SW480 (cell line): ENCODE results near the gene KRT6B.
A peak's percentile ranks its signal among the peaks of the same experiment; 100 is the strongest.

ENCODE experiments used
- DNase-seq: peaks from one replicate; pipeline ENCODE4 v3.0.0-alpha.2; 2016; ENCODE audit warnings: low spot score

Gene KRT6B

GRCh38 chr12:52436000-52436827 lies 15.7 kb downstream of the KRT6B start:
- DNase-seq: no peak

GRCh38 chr12:52435659-52435999 lies 16.3 kb downstream of the KRT6B start:
- no peak for DNase-seq

- DNase-seq: no peak
These were observed 17.0 kb downstream of the KRT6B start for GRCh38 chr12:52434760-52435530.

GRCh38 chr12:52434081-52434733 lies 17.7 kb downstream of the KRT6B start, which contains the start of gene KRT75:
Gene KRT75, minus strand, starts transcription at chr12:52434371. Its CDS starts 67 bp downstream, at chr12:52434304.
- DNase-seq: peak; percentile 43

- no peak for DNase-seq
These were observed 18.4 kb downstream of the KRT6B start for GRCh38 chr12:52433501-52434080.

GRCh38 chr12:52432559-52433207 lies 19.3 kb downstream of the KRT6B start:
- no peak for DNase-seq

GRCh38 chr12:52428121-52428520 lies 23.8 kb downstream of the KRT6B start:
- no peak for DNase-seq

GRCh38 chr12:52427083-52427482 lies 24.9 kb downstream of the KRT6B start:
- no peak for DNase-seq

- no peak for DNase-seq
These were observed 25.9 kb downstream of the KRT6B start for GRCh38 chr12:52426034-52426433.

- no peak for DNase-seq
These were observed 26.5 kb downstream of the KRT6B start for GRCh38 chr12:52425466-52425865.

GRCh38 chr12:52423661-52424500 lies 28.1 kb downstream of the KRT6B start:
- DNase-seq: peak; percentile 31

- no peak for DNase-seq
These were observed 28.9 kb downstream of the KRT6B start for GRCh38 chr12:52423035-52423434.

GRCh38 chr12:52419656-52420055 lies 32.3 kb downstream of the KRT6B start:
- peak; percentile 38 for DNase-seq

GRCh38 chr12:52418576-52419110 lies 33.3 kb downstream of the KRT6B start:
- no peak for DNase-seq

GRCh38 chr12:52417740-52418139 lies 34.2 kb downstream of the KRT6B start:
- DNase-seq: no peak

- no peak for DNase-seq
These were observed 35.2 kb downstream of the KRT6B start for GRCh38 chr12:52416795-52417194.

- no peak for DNase-seq
These were observed 35.8 kb downstream of the KRT6B start for GRCh38 chr12:52415870-52416750.

- DNase-seq: no peak
These were observed 37.0 kb downstream of the KRT6B start for GRCh38 chr12:52414936-52415335.

GRCh38 chr12:52413782-52414345 lies 38.1 kb downstream of the KRT6B start:
- DNase-seq: no peak
